Measurements from ENCODE around the gene SCTR.

SCTR gene

GRCh38 chr2:119449521-119449920 lies 74.8 kb downstream of the SCTR start:
- no peak for DNase-seq (ENCODE audit: low read depth in 1 of 2, low spot score in 1 of 2)

- DNase-seq (ENCODE audit: low read depth in 1 of 2, low spot score in 1 of 2) = no peak
These were observed 75.7 kb downstream of the SCTR start for GRCh38 chr2:119448427-119449141.

- no peak for DNase-seq (ENCODE audit: low read depth in 1 of 2, low spot score in 1 of 2)
These were observed 78.2 kb downstream of the SCTR start for GRCh38 chr2:119446037-119446436.

GRCh38 chr2:119442850-119443249 lies 81.4 kb downstream of the SCTR start:
- no peak for DNase-seq (ENCODE audit: low read depth in 1 of 2, low spot score in 1 of 2)

GRCh38 chr2:119442226-119442619 lies 82.1 kb downstream of the SCTR start:
- no peak for DNase-seq (ENCODE audit: low read depth in 1 of 2, low spot score in 1 of 2)

- no peak for DNase-seq (ENCODE audit: low read depth in 1 of 2, low spot score in 1 of 2)
These were observed 82.7 kb downstream of the SCTR start for GRCh38 chr2:119441376-119442225.

- no peak for DNase-seq (ENCODE audit: low read depth in 1 of 2, low spot score in 1 of 2)
These were observed 83.4 kb downstream of the SCTR start for GRCh38 chr2:119440873-119441272.

GRCh38 chr2:119440501-119440870 lies 83.8 kb downstream of the SCTR start:
- DNase-seq (ENCODE audit: low read depth in 1 of 2, low spot score in 1 of 2) = no peak

GRCh38 chr2:119439574-119440500 lies 84.4 kb downstream of the SCTR start:
- DNase-seq (ENCODE audit: low read depth in 1 of 2, low spot score in 1 of 2) = no peak

GRCh38 chr2:119438726-119439284 lies 85.5 kb downstream of the SCTR start:
- no peak for DNase-seq (ENCODE audit: low read depth in 1 of 2, low spot score in 1 of 2)

GRCh38 chr2:119438128-119438656 lies 86.1 kb downstream of the SCTR start:
- no peak for DNase-seq (ENCODE audit: low read depth in 1 of 2, low spot score in 1 of 2)

- no peak for DNase-seq (ENCODE audit: low read depth in 1 of 2, low spot score in 1 of 2)
These were observed 87.1 kb downstream of the SCTR start for GRCh38 chr2:119436993-119437772.

- DNase-seq (ENCODE audit: low read depth in 1 of 2, low spot score in 1 of 2) = no peak
These were observed 88.4 kb downstream of the SCTR start for GRCh38 chr2:119435953-119436297.

- no peak for DNase-seq (ENCODE audit: low read depth in 1 of 2, low spot score in 1 of 2)
These were observed 89.0 kb downstream of the SCTR start for GRCh38 chr2:119435081-119435952.

GRCh38 chr2:119434664-119435063 lies 89.6 kb downstream of the SCTR start:
- no peak for DNase-seq (ENCODE audit: low read depth in 1 of 2, low spot score in 1 of 2)

GRCh38 chr2:119433636-119434327 lies 90.5 kb downstream of the SCTR start:
- no peak for DNase-seq (ENCODE audit: low read depth in 1 of 2, low spot score in 1 of 2)

- DNase-seq (ENCODE audit: low read depth in 1 of 2, low spot score in 1 of 2) = no peak
These were observed 91.3 kb downstream of the SCTR start for GRCh38 chr2:119432851-119433522.

Measured in activated CD4-positive, alpha-beta T cell treated with anti-CD3 and anti-CD28 coated beads, Interleukin-2, amount 50 U/mL, for 24 hours (primary cell).